ENCODE results near the gene ANKRD61. TPM values are rescaled to one million over a fixed set of nuclear protein-coding genes. Genes with fewer than 3 reads are reported as not detected.

The ANKRD61 gene
- polyA plus RNA-seq, 1 donor from 2014 or later = not detected

DNA sequence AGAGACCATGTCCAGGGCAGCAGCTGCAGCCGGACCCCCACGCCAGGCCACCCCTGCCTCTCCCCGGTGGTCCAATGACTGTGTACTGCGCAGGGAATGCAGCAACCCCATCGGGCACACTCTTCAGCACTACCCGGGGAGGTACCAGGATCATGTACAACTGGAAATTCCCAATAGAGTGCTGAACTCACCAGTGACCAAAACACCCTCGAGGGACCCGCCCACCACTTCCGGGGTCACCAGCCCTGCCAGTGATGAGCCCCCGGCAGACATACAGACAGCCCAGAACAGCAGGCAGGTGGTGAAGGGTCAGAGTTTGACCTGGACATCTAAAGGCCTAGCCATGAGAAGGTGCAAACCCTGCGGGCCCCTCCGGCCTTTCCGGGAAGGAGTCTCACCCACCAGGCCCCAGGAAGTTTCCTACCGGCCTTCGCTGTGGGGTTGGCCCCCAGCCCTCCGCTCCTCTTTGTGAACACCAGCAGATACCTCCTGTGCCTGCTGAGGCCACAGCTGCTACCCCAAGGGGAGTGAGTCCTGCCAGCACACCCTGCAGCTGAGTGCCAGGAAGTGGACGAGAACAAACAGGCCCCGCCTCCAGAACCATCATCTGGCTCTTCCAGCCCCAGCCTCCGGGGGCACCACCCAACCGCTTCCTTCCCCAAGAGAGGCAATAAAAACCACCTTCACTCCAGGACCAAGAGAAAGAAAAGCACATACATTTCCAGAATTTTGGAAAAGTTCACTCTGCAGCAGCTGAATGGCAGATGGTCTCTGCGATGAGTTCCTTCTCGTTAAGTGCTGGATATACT is 5.0 kb upstream of the ANKRD61 start:
- Histone ChIP-seq H3K27ac (ENCODE audit: low read length) (no peak overlapping the region), H3K27me3 (ENCODE audit: insufficient read depth, low read depth, low read length) (no peaks in the 10 kb centered on the region), H3K4me3 (ENCODE audit: low read length) (no peak overlapping the region), H3K4me2 (ENCODE audit: low read length) (no peak overlapping the region), H3K9me3 (ENCODE audit: low read length) (no peaks in the 10 kb centered on the region), H3F3A (ENCODE audit: insufficient read depth, low read length, poor library complexity, severe bottlenecking) (no peaks in the 10 kb centered on the region), H3K9ac (ENCODE audit: low read length) (no peak overlapping the region), H3K36me3 (ENCODE audit: insufficient read depth, low read length) (peaks cover 10% of the 10 kb centered on the region), H3K9me2 (ENCODE audit: insufficient read depth, low read length) (no peaks in the 10 kb centered on the region), H4K20me1 (ENCODE audit: insufficient read depth) (no peaks in the 10 kb centered on the region), H2AFZ (ENCODE audit: low read depth, low read length) (no peak overlapping the region), H3K79me2 (replicated peaks; ENCODE audit: insufficient read depth, low read length) (no peaks in the 10 kb centered on the region)
- TF ChIP-seq, protein P1, sequence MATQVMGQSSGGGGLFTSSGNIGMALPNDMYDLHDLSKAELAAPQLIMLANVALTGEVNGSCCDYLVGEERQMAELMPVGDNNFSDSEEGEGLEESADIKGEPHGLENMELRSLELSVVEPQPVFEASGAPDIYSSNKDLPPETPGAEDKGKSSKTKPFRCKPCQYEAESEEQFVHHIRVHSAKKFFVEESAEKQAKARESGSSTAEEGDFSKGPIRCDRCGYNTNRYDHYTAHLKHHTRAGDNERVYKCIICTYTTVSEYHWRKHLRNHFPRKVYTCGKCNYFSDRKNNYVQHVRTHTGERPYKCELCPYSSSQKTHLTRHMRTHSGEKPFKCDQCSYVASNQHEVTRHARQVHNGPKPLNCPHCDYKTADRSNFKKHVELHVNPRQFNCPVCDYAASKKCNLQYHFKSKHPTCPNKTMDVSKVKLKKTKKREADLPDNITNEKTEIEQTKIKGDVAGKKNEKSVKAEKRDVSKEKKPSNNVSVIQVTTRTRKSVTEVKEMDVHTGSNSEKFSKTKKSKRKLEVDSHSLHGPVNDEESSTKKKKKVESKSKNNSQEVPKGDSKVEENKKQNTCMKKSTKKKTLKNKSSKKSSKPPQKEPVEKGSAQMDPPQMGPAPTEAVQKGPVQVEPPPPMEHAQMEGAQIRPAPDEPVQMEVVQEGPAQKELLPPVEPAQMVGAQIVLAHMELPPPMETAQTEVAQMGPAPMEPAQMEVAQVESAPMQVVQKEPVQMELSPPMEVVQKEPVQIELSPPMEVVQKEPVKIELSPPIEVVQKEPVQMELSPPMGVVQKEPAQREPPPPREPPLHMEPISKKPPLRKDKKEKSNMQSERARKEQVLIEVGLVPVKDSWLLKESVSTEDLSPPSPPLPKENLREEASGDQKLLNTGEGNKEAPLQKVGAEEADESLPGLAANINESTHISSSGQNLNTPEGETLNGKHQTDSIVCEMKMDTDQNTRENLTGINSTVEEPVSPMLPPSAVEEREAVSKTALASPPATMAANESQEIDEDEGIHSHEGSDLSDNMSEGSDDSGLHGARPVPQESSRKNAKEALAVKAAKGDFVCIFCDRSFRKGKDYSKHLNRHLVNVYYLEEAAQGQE (IDR thresholded peaks at IDR 0.05; ENCODE audit: borderline replicate concordance) = no peak
- TF ChIP-seq MXI1 (conservative IDR thresholded peaks at IDR 0.05; ENCODE audit: poor library complexity, severe bottlenecking) = no peak
- no peak for TF ChIP-seq EP300 (conservative IDR thresholded peaks at IDR 0.05; ENCODE audit: poor library complexity, severe bottlenecking)
- no peak for TF ChIP-seq POLR2AphosphoS5 (IDR thresholded peaks at IDR 0.05)
- no peak for TF ChIP-seq RAD21 (conservative IDR thresholded peaks at IDR 0.05)
- TF ChIP-seq SMC3 (conservative IDR thresholded peaks at IDR 0.05; ENCODE audit: poor library complexity) = no peak
- TF ChIP-seq EZH2 (IDR thresholded peaks at IDR 0.05; ENCODE audit: borderline replicate concordance, insufficient read depth, low read length, poor library complexity, severe bottlenecking) = no peak
- TF ChIP-seq, protein P2, sequence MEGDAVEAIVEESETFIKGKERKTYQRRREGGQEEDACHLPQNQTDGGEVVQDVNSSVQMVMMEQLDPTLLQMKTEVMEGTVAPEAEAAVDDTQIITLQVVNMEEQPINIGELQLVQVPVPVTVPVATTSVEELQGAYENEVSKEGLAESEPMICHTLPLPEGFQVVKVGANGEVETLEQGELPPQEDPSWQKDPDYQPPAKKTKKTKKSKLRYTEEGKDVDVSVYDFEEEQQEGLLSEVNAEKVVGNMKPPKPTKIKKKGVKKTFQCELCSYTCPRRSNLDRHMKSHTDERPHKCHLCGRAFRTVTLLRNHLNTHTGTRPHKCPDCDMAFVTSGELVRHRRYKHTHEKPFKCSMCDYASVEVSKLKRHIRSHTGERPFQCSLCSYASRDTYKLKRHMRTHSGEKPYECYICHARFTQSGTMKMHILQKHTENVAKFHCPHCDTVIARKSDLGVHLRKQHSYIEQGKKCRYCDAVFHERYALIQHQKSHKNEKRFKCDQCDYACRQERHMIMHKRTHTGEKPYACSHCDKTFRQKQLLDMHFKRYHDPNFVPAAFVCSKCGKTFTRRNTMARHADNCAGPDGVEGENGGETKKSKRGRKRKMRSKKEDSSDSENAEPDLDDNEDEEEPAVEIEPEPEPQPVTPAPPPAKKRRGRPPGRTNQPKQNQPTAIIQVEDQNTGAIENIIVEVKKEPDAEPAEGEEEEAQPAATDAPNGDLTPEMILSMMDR (IDR thresholded peaks at IDR 0.05; ENCODE audit: poor library complexity, severe bottlenecking) = no peak
- TF ChIP-seq TAF1 (IDR thresholded peaks at IDR 0.05; ENCODE audit: low read depth) = no peak

DNA sequence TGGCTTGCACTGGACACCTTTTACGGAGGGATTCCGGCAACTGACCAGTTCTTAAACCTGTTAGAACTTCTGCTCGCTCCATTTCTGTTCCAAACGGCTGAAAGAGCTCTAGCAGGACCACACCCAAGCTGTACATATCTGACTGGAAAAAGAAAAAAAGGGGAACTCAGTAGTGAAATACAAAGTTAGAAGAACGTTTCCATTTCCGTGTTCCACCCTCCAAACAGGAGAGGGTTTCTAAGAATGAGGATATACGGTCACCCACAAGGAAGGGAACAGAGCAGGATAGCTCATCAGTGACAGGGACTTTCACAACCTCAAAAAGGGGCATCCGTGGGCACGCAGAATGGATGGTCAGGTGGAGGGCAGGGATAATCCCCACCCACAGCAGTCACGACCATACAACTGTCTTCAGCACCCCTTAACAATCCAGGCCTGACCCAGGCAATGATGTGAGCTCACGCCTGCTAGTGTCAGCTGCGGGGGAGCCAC is 4.3 kb upstream of the ANKRD61 start:
- no peaks in the 10 kb centered on the region for H3K9me3 ChIP-seq (ENCODE audit: low read length)
- no peak overlapping the region for H3K4me3 ChIP-seq (ENCODE audit: low read length)
- no peaks in the 10 kb centered on the region for H4K20me1 ChIP-seq (ENCODE audit: insufficient read depth)
- no peak overlapping the region for H3K4me2 ChIP-seq (ENCODE audit: low read length)
- H3K9me2 ChIP-seq (ENCODE audit: insufficient read depth, low read length) = no peaks in the 10 kb centered on the region
- H3K9ac ChIP-seq (ENCODE audit: low read length) = no peak overlapping the region
- H3K27me3 ChIP-seq (ENCODE audit: insufficient read depth, low read depth, low read length) = no peaks in the 10 kb centered on the region
- H3K27ac ChIP-seq (ENCODE audit: low read length) = no peak overlapping the region
- peaks cover 10% of the 10 kb centered on the region for H3K36me3 ChIP-seq (ENCODE audit: insufficient read depth, low read length)
- H2AFZ ChIP-seq (ENCODE audit: low read depth, low read length) = no peak overlapping the region
- H3F3A ChIP-seq (ENCODE audit: insufficient read depth, low read length, poor library complexity, severe bottlenecking) = no peaks in the 10 kb centered on the region
- TF ChIP-seq SMC3 (conservative IDR thresholded peaks at IDR 0.05; ENCODE audit: poor library complexity) = no peak
- TF ChIP-seq, protein P2 (IDR thresholded peaks at IDR 0.05; ENCODE audit: poor library complexity, severe bottlenecking) = no peak
- TF ChIP-seq MXI1 (conservative IDR thresholded peaks at IDR 0.05; ENCODE audit: poor library complexity, severe bottlenecking) = no peak
- no peak for TF ChIP-seq EZH2 (IDR thresholded peaks at IDR 0.05; ENCODE audit: borderline replicate concordance, insufficient read depth, low read length, poor library complexity, severe bottlenecking)
- TF ChIP-seq, protein P1 (IDR thresholded peaks at IDR 0.05; ENCODE audit: borderline replicate concordance) = no peak
- TF ChIP-seq RAD21 (conservative IDR thresholded peaks at IDR 0.05) = no peak
- TF ChIP-seq POLR2AphosphoS5 (IDR thresholded peaks at IDR 0.05) = no peak
- H3K79me2 ChIP-seq (replicated peaks; ENCODE audit: insufficient read depth, low read length) = no peaks in the 10 kb centered on the region
